HG03571 (cell line): ENCODE data around the gene IVD.
A peak's percentile ranks its signal among the peaks of the same experiment; 100 is the strongest.

ENCODE experiments used
- ATAC-seq: cut with Tn5 transposase; IDR thresholded peaks from one replicate; pipeline ENCODE4 v1.9.1; 2021; ENCODE audit not compliant: unreplicated experiment

Gene IVD

DNA sequence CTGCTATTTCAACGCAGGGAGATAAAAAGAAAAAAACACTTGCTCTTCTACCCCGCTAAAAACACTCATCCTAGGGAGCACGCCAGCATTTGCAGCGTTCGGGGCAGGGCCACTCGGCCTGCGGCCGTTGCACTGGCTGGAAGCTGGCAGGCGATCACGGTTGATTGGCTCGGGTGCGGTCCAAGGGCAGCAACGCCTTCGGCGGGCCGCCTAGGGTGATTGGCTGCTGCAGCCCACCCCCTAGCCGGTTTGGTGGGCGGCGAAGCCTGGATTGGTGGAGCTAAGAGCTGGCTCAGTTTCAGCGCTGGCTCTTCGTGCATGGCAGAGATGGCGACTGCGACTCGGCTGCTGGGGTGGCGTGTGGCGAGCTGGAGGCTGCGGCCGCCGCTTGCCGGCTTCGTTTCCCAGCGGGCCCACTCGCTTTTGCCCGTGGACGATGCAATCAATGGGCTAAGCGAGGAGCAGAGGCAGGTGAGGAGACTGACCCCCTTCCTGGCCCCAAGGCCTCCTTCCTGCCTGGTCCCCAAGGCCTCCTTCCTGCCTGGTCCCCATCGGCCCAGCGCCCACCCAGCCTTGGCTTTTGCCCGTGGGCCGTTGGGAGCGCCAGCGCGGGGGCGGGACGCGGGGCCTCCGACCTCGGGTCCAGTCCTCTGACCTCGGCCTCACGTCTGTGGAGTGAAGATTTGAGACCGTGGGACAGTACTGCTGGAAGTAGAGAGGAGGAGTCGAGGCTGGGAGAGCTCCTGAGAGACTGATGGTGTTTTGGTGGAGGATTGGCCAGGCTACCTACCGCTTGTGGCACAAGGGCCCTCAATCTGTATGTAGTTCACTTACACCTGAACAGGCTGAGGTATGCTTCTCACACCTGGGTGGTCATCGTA lies at the start of gene IVD:
Gene IVD (plus strand): TSS at position 295 of the 881 bp plus-strand sequence. CDS start 33 bp downstream, at position 328.
- peak; percentile 79 for ATAC-seq

GRCh38 chr15:40355976-40356585 lies 49.5 kb upstream of the IVD start:
- ATAC-seq, result no peak

- no peak for ATAC-seq
Observed at GRCh38 chr15:40357246-40357645, 48.3 kb upstream of the IVD start.

- peak; percentile 68 for ATAC-seq
Observed at GRCh38 chr15:40357723-40358470, 47.7 kb upstream of the IVD start, which contains the start of gene DISP2. DISP2 (plus strand) TSS chr15:40358219; CDS start chr15:40358322, 103 bp downstream.

- ATAC-seq, result no peak
Observed at GRCh38 chr15:40358471-40359353, 46.9 kb upstream of the IVD start.

DNA sequence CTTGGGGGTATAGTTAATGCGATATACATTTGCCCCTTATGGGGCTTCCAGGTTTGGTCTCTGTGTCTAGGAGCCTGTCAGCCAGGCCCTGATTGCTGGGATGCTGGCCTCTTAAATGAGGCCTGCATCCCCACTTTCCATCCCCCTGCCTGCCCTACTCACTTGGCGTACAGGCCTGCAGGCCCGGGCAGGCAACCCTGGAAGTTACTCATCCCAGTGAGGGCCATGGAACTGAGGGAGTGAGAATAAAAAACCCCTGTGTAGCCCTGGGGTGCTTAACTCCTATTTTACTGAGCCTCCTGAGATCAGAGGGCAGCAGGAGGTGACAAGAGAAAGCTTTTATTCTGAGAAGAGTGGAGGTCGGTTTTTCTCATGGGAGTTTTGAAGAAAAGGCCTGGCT lies 45.6 kb upstream of the IVD start:
- no peak for ATAC-seq

- no peak for ATAC-seq
Observed at GRCh38 chr15:40361640-40362039, 44.0 kb upstream of the IVD start.

DNA sequence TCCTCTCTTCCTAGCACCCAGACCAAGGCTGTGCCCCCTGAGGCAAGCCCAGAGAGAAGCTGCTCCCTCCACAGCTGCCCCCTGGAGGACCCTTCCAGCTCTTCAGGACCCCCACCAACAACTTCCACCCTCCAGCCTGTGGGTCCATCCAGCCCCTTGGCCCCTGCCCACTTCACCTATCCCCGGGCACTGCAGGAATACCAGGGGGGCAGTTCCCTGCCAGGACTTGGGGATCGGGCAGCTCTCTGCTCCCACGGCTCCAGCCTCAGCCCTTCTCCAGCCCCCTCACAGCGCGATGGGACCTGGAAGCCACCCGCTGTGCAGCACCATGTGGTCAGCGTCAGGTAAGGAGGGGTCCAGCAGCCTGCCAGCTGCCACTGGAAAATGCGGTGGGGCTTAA lies 42.0 kb upstream of the IVD start:
- no peak for ATAC-seq

GRCh38 chr15:40364251-40364650 lies 41.3 kb upstream of the IVD start:
- ATAC-seq, result no peak

GRCh38 chr15:40365016-40365415 lies 40.6 kb upstream of the IVD start:
- no peak for ATAC-seq

- no peak for ATAC-seq
Observed at GRCh38 chr15:40365624-40366456, 39.8 kb upstream of the IVD start.

GRCh38 chr15:40366457-40367370 lies 38.9 kb upstream of the IVD start:
- ATAC-seq, result no peak

DNA sequence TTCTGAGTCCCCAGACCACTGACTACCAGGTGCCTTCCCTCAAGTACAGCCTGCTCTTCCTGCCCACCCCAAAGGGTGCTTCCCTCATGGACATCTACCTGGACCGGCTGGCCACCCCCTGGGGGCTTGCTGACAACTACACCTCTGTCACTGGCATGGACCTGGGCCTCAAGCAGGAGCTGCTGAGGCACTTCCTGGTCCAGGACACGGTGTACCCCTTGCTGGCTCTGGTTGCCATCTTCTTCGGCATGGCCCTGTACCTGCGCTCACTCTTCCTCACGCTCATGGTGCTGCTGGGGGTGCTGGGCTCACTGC lies 38.3 kb upstream of the IVD start:
- ATAC-seq, result no peak

GRCh38 chr15:40367686-40368611 lies 37.6 kb upstream of the IVD start:
- ATAC-seq, result peak; percentile 83

DNA sequence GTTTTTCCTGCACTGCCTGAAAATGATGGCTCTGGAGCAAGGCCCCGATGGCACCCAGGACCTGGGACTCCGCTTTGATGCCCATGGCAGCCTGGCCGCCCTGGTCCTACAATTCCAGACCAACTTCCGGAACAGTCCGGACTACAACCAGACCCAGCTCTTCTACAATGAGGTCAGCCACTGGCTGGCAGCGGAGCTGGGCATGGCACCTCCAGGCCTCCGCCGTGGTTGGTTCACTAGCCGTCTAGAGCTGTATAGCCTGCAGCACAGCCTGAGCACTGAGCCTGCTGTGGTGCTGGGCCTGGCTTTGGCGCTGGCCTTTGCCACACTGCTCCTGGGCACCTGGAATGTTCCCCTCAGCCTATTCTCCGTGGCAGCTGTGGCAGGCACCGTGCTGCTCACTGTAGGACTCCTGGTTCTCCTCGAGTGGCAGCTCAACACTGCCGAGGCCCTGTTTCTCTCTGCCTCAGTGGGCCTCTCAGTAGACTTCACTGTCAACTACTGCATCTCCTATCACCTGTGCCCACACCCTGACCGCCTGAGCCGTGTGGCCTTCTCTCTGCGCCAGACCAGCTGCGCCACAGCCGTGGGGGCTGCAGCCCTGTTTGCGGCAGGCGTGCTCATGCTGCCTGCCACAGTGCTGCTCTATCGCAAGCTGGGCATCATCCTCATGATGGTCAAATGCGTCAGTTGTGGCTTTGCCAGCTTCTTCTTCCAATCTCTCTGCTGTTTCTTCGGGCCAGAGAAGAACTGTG lies 36.7 kb upstream of the IVD start:
- ATAC-seq, result no peak

GRCh38 chr15:40369474-40369869 lies 36.1 kb upstream of the IVD start:
- ATAC-seq, result no peak

DNA sequence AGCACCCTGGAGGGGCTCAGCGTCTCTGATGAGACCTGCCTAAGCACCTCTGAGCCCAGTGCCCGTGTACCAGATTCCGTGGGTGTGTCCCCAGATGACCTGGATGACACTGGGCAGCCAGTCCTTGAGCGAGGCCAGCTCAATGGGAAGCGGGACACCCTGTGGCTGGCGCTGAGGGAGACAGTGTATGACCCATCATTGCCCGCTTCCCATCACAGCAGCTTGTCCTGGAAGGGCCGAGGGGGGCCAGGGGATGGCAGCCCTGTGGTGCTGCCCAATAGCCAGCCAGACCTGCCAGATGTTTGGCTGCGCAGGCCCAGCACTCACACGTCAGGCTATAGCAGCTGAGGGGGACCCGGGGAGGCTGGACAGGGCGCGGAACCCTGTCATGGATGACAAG lies 35.6 kb upstream of the IVD start:
- no peak for ATAC-seq
